Peyer's patch (tissue), 4 donors: ENCODE measurements around the gene ANKFN1.

Experiments
- POLR2A ChIP-seq, 2 donors: fragments of 450-650 bp; IDR thresholded peaks; one replicate each; pipeline ENCODE4 v1.5.1; 2017; ENCODE audit warnings: antibody characterized with exemption in 2 of 2, mild to moderate bottlenecking in 2 of 2, moderate library complexity in 2 of 2
- TF ChIP-seq, protein P1 (sequence below), 6 experiments: fragments of 450-650 bp in 4 of 6; fragments of 200-600 bp in 2 of 6; sonication (generic) in 1 of 6; IDR thresholded peaks; one replicate each; pipeline ENCODE4 v1.5.1; 2017 to 2019; ENCODE audit warnings: antibody characterized with exemption in 6 of 6, mild to moderate bottlenecking in 3 of 6, moderate library complexity in 1 of 6

DNA sequence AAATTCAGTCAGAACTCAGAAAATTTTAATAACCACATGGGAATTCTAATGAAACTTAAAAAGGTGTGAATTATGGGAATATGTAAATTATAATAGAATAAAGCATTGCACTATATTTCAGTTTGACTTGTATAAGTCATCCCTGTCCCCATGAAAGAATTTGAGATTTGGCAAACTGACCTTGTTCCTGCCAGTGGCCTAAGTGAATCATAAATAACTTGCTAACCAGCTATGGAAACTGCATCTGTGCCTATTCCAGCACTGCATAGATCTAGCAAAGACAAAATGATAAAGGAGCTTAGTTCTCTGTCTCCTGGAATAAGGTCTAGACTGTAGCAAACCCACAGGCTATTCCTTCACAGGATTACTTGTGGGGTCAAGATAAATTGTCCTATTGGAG, 333.5 kb downstream of the ANKFN1 start:
- TF ChIP-seq, protein P1, sequence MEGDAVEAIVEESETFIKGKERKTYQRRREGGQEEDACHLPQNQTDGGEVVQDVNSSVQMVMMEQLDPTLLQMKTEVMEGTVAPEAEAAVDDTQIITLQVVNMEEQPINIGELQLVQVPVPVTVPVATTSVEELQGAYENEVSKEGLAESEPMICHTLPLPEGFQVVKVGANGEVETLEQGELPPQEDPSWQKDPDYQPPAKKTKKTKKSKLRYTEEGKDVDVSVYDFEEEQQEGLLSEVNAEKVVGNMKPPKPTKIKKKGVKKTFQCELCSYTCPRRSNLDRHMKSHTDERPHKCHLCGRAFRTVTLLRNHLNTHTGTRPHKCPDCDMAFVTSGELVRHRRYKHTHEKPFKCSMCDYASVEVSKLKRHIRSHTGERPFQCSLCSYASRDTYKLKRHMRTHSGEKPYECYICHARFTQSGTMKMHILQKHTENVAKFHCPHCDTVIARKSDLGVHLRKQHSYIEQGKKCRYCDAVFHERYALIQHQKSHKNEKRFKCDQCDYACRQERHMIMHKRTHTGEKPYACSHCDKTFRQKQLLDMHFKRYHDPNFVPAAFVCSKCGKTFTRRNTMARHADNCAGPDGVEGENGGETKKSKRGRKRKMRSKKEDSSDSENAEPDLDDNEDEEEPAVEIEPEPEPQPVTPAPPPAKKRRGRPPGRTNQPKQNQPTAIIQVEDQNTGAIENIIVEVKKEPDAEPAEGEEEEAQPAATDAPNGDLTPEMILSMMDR (IDR thresholded peaks at IDR 0.05) = no peak
- no peak for TF ChIP-seq POLR2A (IDR thresholded peaks at IDR 0.05)
